GM19351 (cell line): ENCODE measurements around the gene ISM1.

ENCODE experiments used
- ATAC-seq: cut with Tn5 transposase; IDR thresholded peaks from one replicate; pipeline ENCODE4 v1.9.1; 2021; ENCODE audit warnings: mild to moderate bottlenecking, moderate library complexity; ENCODE audit not compliant: unreplicated experiment

Gene ISM1

GRCh38 chr20:13302647-13303450, 81.8 kb downstream of the ISM1 start:
- ATAC-seq = peak; percentile 80

DNA sequence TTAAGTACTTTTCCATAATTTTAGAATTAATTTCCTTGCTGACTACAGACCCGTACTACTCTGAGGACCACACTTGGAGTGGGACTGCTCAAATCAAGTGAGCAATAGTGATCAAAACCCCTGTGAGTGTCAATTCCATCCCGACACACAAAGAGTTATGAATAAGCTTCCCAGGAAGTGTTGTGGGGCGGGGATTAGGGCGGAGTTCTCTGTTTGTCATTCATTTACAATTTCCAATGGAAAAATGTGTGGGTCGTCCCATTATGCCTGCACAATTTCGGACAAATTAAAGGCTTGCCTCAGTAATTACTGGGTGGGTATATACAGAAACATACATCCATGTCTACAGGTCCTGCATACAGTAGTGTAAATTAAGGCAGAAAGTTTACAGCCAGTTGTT, 84.2 kb downstream of the ISM1 start:
- ATAC-seq = no peak

- no peak for ATAC-seq
These were observed 86.6 kb downstream of the ISM1 start for GRCh38 chr20:13307562-13308163.

GRCh38 chr20:13312300-13312699, 91.2 kb downstream of the ISM1 start:
- ATAC-seq = no peak

- ATAC-seq = no peak
These were observed 92.1 kb downstream of the ISM1 start for GRCh38 chr20:13313201-13313600.

GRCh38 chr20:13317439-13317838, 96.4 kb downstream of the ISM1 start:
- no peak for ATAC-seq

- peak; percentile 39 for ATAC-seq
These were observed 97.9 kb downstream of the ISM1 start for GRCh38 chr20:13318871-13319521.

DNA sequence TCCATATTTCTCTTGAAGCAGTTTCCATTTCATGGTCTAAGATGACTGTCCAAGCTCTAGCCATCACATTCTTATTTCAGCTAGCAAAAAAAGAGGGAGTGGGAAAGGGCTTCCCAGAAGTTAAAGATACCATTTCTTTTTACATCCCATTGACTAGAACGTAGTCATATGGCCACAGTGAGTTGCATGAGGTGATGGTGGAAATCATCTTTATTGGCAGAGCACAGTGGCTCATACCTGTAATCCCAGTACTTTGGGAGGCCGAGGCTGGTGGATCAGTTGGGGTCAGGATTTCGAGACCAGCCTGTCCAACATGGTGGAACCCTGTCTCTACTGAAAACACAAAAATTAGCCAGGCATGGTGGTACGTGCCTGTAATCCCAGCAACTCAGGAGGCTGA, 99.6 kb downstream of the ISM1 start:
- ATAC-seq = no peak

- ATAC-seq = no peak
These were observed 100.3 kb downstream of the ISM1 start for GRCh38 chr20:13321416-13321815.

- no peak for ATAC-seq
These were observed 101.1 kb downstream of the ISM1 start for GRCh38 chr20:13322198-13322597.

- ATAC-seq = no peak
These were observed 101.5 kb downstream of the ISM1 start for GRCh38 chr20:13322621-13323020.

- ATAC-seq = no peak
These were observed 104.0 kb downstream of the ISM1 start for GRCh38 chr20:13325033-13325432.

- ATAC-seq = no peak
These were observed 104.8 kb downstream of the ISM1 start for GRCh38 chr20:13325796-13326340.

DNA sequence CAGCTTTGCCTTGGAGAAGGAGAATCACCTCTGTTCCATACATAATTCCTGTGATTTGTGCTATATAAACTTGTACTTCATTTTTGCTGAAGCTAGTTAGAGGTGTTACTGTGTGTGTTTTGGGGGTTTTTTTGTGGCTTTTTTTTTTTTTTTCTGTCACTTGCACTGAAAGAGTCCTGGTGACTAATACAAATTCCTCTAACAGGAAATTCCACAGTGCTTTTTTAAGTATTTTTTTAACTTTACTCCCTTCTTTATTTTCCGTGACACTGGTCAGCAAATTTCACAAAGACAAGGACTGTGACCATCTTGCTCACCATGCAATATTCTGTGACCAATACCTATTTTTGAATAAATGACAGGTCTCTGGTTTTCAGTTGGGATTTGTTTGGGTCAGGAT, 110.5 kb downstream of the ISM1 start:
- ATAC-seq = no peak

GRCh38 chr20:13333036-13333435, 112.0 kb downstream of the ISM1 start:
- no peak for ATAC-seq

GRCh38 chr20:13333793-13334192, 112.7 kb downstream of the ISM1 start:
- no peak for ATAC-seq

DNA sequence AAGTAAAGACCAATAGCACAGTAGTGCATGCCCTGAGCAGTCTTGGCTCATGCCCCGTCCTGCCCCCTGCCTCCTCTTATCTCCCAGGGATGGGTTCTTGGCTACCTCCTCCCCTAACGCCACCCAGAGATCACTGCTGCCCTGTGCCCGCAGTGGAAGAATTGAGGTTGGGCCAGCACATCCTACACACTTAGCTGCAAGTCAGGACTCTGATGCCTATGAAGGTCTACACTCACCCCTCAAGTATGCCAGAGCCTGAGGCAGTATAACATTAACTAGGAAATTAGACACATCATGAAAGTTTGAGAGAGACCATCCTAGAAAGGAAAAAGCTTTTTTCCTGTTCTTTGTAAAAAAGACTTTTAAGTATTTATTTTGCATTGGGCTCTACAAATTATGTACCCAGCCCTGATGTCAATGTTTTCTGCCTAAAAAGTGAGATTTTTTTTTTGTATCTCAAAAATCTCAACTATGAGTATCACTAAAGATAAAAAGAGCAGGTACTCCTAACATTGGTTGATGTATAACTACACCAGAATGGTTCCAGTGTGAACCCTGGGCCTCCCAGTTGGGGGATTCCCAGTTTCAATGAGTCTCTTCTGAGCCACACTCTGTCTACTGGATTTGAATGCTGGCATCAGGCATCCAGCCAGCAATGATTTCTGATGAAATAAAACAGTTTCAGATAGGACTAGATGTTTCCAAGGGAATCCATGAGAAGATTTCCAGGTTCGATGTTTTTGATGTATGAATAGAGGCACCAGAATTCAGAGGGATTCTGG, 115.4 kb downstream of the ISM1 start:
- ATAC-seq = peak; percentile 48

DNA sequence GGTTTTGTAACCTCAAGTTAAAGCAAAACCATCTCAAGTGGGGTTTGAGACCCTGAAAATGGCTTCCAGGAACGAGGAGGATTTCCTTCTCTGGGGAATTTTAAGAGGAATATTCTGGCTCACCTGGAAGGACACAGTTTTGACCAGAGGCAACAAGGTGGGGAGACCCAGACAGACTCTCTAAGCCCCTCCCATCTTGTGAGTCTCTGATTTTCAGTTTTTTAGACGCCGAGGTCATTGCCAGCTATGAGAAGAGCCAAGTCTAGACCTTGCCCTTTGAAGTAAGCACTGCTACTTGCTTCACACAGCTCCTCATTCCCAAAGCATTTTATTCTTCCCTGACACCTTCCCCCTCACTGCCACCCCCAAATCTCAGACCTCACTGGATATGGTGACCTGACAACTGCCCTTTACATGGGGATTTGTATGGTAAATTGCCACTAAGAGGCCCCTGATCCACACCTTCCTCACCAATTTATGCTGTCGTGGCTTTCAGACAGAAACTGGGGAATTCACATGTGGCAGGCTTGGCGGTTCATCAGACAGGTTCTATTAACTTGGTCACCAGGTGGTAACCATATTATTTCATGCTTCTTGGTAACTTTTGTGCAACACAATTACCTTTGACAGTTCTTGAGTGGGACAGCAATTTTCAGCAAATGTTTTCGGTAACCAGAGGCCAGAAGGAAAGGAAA, 116.2 kb downstream of the ISM1 start:
- no peak for ATAC-seq

GRCh38 chr20:13338097-13338661, 117.1 kb downstream of the ISM1 start:
- ATAC-seq = no peak

- no peak for ATAC-seq
These were observed 117.9 kb downstream of the ISM1 start for GRCh38 chr20:13338999-13339411.
